ENCODE data around the gene BST2. TPM values are rescaled to one million over a fixed set of nuclear protein-coding genes. Genes with fewer than 3 reads are reported as not detected.
A peak's percentile ranks its signal among the peaks of the same experiment; 100 is the strongest.

Gene BST2
- total and polyA plus RNA-seq, 9 of the 15 experiments (the other 6 are each of a cell fraction or from before 2014, with no cell fraction given): 11.2 to 232 (median 151) TPM

DNA sequence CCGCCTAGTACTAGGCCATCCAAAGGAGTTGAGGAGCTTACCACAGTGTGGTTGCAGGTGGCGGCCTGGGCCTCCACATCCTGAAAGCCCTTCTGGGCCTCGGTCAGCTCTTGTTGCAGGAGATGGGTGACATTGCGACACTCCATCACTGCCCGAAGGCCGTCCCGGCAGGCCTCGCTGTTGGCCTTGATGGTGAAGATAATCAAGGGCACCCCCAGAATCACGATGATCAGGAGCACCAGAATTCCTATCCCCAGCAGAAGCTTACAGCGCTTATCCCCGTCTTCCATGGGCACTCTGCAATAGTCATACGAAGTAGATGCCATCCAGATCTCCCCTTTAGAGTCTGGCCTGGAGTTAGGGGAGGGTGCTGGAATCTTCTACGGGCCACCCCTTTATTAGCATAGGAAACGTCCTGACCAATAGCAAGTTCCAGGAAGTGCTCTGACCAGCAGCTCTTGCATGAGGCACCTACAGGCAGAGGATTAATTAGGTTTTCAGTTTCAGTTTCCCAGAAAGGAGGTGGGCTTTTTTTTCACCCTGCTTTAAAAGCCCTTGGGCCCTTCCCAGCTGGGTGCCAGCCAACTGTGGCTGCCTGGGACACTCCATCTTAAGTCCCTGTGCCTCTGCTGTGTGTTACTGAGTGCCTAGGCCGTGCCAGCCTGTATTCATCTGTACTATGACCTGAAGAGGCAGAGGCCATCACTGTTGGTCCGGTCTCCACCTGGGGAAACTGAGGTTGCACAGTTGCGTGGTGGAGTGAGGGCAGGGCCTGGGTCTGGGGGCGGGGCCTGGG is at the start of gene BST2 (continued):
- TF ChIP-seq RERE (CRISPR knock-in tag; IDR thresholded peaks at IDR 0.05; ENCODE audit: borderline replicate concordance): no peak
- TF ChIP-seq SMARCA5 (IDR thresholded peaks at IDR 0.05): no peak
- TF ChIP-seq TAF15 (IDR thresholded peaks at IDR 0.05; ENCODE audit: low read depth, low read length): no peak
- TF ChIP-seq CAMTA2 (CRISPR knock-in tag; conservative IDR thresholded peaks at IDR 0.05): no peak
- TF ChIP-seq FOXM1 (IDR thresholded peaks at IDR 0.05; ENCODE audit: low read depth): no peak
- no peak for TF ChIP-seq FOXM1 (CRISPR knock-in tag; IDR thresholded peaks at IDR 0.05; ENCODE audit: low read depth)
- TF ChIP-seq USF1 (CRISPR knock-in tag; IDR thresholded peaks at IDR 0.05): no peak
- TF ChIP-seq ZNF217 (CRISPR knock-in tag; IDR thresholded peaks at IDR 0.05): no peak
- peak in 1 of 2 experiments; percentile 62; a peak in 2 of 4 replicates for TF ChIP-seq MNT (conservative IDR thresholded peaks at IDR 0.05)
- peak; percentile 81 for TF ChIP-seq CTBP1 (IDR thresholded peaks at IDR 0.05; ENCODE audit: borderline replicate concordance)
- no peak for TF ChIP-seq ZNF584 (CRISPR knock-in tag; IDR thresholded peaks at IDR 0.05; ENCODE audit: low read depth)
- TF ChIP-seq SFPQ (IDR thresholded peaks at IDR 0.05; ENCODE audit: low read depth, low read length): no peak
- no peak for TF ChIP-seq E2F1 (CRISPR knock-in tag; IDR thresholded peaks at IDR 0.05)
- TF ChIP-seq RFX5 (IDR thresholded peaks at IDR 0.05; ENCODE audit: low read depth, low read length): no peak
